ENCODE measurements around the gene RFX8.
"Not testable (repeated sequence)": the region's sequence is repeated elsewhere in the genome, so short reads cannot be mapped to it uniquely, and the experiment has no call there.

Gene RFX8

DNA sequence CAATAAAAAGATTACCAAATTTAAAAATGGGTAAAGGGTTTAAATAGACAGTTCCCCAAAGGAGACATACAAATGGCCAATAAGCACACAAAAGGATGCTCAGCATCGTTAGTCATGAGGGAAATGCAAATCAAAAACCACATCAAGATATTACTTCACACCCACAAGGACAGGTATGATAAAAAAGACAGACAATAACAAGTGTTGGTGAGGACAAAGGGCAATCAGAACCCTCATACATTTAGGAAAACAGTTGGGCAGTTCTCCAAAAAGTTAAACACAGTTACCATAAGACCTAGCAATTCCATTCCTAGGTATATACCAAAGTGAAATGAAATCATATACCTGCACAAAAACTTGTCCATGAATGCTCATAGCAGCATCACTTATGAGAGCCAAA is 102.1 kb downstream of the RFX8 start:
- no peak for FAIRE-seq

DNA sequence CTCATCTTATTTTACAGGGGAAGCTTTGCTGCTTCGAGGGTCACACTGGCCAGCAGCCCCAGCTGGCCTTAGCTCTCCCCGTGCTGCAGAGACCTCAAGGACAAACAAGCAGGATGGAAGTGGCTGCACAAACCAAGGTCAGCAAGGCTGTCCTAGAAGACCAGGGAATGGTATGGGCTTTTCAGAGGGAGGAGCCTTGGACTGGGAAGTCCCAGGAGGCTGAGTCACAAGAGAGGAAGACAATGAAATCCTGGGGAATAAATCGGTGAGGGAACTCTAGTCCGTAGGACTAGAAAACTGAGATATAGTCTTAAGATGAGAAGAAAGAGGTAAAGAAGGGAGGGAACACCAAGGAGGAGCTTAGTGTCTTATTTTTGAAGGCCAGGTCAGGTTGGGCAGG is 103.3 kb downstream of the RFX8 start:
- no peak for FAIRE-seq

- no peak for FAIRE-seq
These were observed 105.8 kb downstream of the RFX8 start for GRCh38 chr2:101369100-101369499.

GRCh38 chr2:101368376-101368775 is 106.5 kb downstream of the RFX8 start:
- no peak for FAIRE-seq

DNA sequence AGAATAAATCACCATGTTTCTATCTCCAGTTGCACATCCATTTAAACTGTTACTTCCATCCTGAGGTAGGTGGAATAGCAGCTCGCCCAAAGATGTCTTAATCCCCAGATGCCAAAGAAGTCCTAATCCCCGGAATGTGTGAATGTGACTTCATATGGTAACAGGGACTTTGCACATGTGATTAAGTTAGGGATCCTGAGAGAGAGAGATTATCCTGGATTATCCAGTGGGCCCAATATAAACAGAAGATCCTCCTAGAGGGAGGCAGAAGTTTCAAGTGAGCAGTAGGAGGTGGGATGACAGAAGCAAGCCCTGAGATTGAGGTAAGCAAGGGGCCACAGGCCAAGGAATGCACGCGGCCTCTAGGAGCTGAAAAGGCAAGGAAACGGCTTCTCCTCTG is 107.4 kb downstream of the RFX8 start:
- no peak for FAIRE-seq

- no peak for FAIRE-seq
These were observed 110.0 kb downstream of the RFX8 start for GRCh38 chr2:101364878-101365277.

DNA sequence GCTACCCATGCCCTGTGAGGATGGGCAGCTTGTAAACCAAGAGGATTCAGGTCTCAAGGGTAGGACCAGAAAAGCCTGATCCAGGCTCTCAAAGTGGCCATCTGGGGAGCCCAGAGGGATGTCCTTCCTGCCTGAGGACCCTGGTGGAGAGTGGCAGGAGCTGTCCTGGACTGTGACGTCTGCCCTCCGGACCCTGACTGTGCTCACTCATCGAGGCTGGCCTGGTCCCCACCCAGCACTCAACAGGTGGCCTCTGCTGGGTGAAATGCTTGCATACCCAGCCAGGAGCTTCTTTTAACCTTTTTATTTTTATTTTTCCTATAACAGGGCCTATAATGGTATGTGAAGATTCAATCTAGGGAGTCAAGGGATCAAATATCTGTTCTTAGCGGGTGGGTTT is 112.1 kb downstream of the RFX8 start:
- FAIRE-seq = no peak

DNA sequence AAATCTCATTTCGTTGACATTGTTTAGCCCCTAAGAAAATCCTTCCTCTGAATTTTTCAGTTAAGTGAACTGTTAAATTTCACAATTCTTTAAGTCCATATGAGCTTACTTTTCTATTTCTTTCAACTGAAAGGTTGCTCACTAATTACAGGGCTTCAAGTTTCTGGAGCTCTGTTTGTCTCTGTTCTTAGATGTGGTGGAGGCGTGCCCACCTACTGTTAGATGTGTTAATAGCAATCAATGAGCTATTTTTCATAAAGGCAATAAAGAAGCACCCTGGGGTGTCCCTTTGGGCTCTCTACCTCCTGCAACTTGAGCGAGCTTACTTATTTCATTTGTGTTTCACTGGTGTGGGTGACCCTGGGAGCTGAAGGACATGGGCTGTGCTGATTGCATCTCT is 112.6 kb downstream of the RFX8 start:
- no peak for FAIRE-seq

- FAIRE-seq = no peak
These were observed 113.4 kb downstream of the RFX8 start for GRCh38 chr2:101361522-101361921.

- FAIRE-seq = no peak
These were observed 113.8 kb downstream of the RFX8 start for GRCh38 chr2:101361121-101361520.

GRCh38 chr2:101360232-101360631 is 114.7 kb downstream of the RFX8 start:
- FAIRE-seq = no peak

- FAIRE-seq = no peak
These were observed 115.4 kb downstream of the RFX8 start for GRCh38 chr2:101359410-101359954.

- FAIRE-seq = no peak
These were observed 117.5 kb downstream of the RFX8 start for GRCh38 chr2:101357376-101357775.

GRCh38 chr2:101356521-101356920 is 118.4 kb downstream of the RFX8 start:
- no peak for FAIRE-seq

GRCh38 chr2:101356055-101356454 is 118.9 kb downstream of the RFX8 start:
- FAIRE-seq = no peak

GRCh38 chr2:101355401-101356054 is 119.4 kb downstream of the RFX8 start:
- FAIRE-seq = no peak

GRCh38 chr2:101354420-101355311 is 120.2 kb downstream of the RFX8 start:
- FAIRE-seq = no peak

DNA sequence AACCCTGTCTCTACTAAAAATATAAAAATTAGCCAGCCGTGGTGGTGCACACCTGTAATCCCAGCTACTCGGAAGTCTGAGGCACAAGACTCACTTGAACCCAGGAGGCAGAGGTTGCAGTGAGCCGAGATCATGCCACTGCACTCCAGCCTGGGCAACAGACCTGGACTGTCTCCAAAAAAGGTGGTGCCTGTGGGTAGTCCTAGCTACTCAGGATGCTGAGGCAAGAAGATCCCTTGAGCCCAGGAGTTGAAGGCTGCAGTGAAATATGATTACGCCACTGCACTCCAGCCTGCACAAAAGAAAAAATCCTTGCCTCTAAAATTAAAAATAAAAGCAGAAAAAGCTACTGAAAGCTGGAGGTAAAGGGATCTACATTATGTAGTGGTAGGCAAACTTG is 122.3 kb downstream of the RFX8 start:
- not testable (repeated sequence) for FAIRE-seq

GRCh38 chr2:101351207-101351606 is 123.7 kb downstream of the RFX8 start:
- no peak for FAIRE-seq

- no peak for FAIRE-seq
These were observed 124.8 kb downstream of the RFX8 start for GRCh38 chr2:101349893-101350662.

DNA sequence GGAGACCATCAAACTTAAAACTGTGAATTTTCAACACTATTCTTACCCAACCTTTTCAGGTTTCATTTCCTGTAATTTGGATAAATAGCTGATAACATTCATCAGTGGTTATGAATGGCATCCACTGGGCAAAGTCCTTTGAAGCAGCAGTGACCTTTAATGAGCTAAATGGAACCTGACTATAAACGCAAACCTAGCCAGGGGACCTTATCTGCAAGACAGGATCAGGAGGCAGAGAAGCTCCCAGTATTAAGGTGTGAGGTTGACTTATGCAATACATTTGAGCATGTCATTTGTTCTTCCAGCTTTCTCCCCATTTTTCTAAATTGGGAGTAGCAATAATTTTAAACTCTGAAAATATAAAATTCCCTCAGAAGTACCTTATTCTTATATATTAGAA is 126.0 kb downstream of the RFX8 start:
- FAIRE-seq = no peak

All from islet of Langerhans (tissue), 1 donor.